Mesenchymal stem cell (in vitro differentiated cells and primary cell): ENCODE measurements around the gene SMDT1. TPM values are rescaled to one million over a fixed set of nuclear protein-coding genes. Genes with fewer than 3 reads are reported as not detected.

Experiments used
- small RNA-seq: library from polyadenylated mRNA; stranded (forward); fragments of <200 nt; extraction: miRNeasy Mini kit (QIAGEN cat#:217004); gene quantifications from one replicate; pipeline ENCODE3, GENCODE V24; 2013; ENCODE audit warnings: low read depth

SMDT1 gene

Small RNA genes within 50 kb of the gene (small RNA-seq; reads per million reads assigned to genes)
- gene SNORD13P1, result not detected
